Measurements from ENCODE around the gene MAP2K2. TPM values are rescaled to one million over a fixed set of nuclear protein-coding genes. Genes with fewer than 3 reads are reported as not detected.

Gene MAP2K2
- total and polyA plus RNA-seq, 7 experiments from 2014 or later: 40.5 to 162 (median 121) TPM

- Mint-ChIP-seq H3K4me1 (peaks cover 11 to 58% (median 50%) of the 10 kb centered on the region in 7 donors), H3K9me3 (no peaks in the 10 kb centered on the region), H3K4me3 (peak overlapping the region in 1 of 10 donors; percentile 39), H3K27me3 (no peaks in the 10 kb centered on the region), H3K27ac (peak overlapping the region in 6 of 9 donors; percentile 22 to 76 (median 48)), H3K36me3 (peaks cover 0 to 3% (median 0%) of the 10 kb centered on the region in 5 donors)
- Histone ChIP-seq H3K27ac (ENCODE audit: low read depth, low read length) (no peak overlapping the region), H3K4me3 (ENCODE audit: low read length) (no peak overlapping the region), H3K36me3 (ENCODE audit: control insufficient read depth in 2 of 3, insufficient read depth in 3 of 3, low read length in 3 of 3) (no peaks in the 10 kb centered on the region), H3K4me1 (ENCODE audit: control insufficient read depth in 2 of 2, insufficient read depth in 2 of 2, low read length in 2 of 2) (peaks cover 46 to 54% of the 10 kb centered on the region in 2 donors), H3K27me3 (ENCODE audit: control insufficient read depth in 2 of 2, insufficient read depth in 2 of 2, low read length in 2 of 2) (no peaks in the 10 kb centered on the region), H3K9me3 (ENCODE audit: control insufficient read depth in 2 of 3, low read length in 3 of 3) (no peaks in the 10 kb centered on the region)
- intact Hi-C loops (cut with micrococcal nuclease): no loop called here
- ATAC-seq (no peak), DNase-seq (no peak)
- CTCF ChIA-PET: no interaction called here
- POLR2A ChIA-PET: interaction anchor here (0.6 to 1.5 kb wide), 5 partner anchors 17 to 97 kb away, joined by 3 to 4 read pairs (median 3); partner anchors contain the start of gene EEF2
These were observed 41.8 kb downstream of the MAP2K2 start for GRCh38 chr19:4082172-4082571.

- no peaks in the 10 kb centered on the region for H3K9me3 ChIP-seq (ENCODE audit: control insufficient read depth in 2 of 3, low read length in 3 of 3)
- H3K4me3 ChIP-seq (ENCODE audit: low read length): no peak overlapping the region
- H3K27ac Mint-ChIP-seq: peak overlapping the region in 4 of 9 donors; percentile 8 to 55 (median 48)
- peak overlapping the region in 2 of 10 donors; percentile 17 to 21 for H3K4me3 Mint-ChIP-seq
- CTCF ChIA-PET: interaction anchor here (0.7 kb wide), 1 partner anchor 48 kb away, joined by 3 read pairs; no protein-coding TSS in a partner anchor
- DNase-seq (no peak), ATAC-seq (no peak)
- H3K4me1 Mint-ChIP-seq: peaks cover 15 to 59% (median 52%) of the 10 kb centered on the region in 7 donors
- H3K36me3 Mint-ChIP-seq: peaks cover 0 to 2% (median 0%) of the 10 kb centered on the region in 5 donors
- H3K9me3 Mint-ChIP-seq: no peaks in the 10 kb centered on the region
- peaks cover 44 to 50% of the 10 kb centered on the region in 2 donors for H3K4me1 ChIP-seq (ENCODE audit: control insufficient read depth in 2 of 2, insufficient read depth in 2 of 2, low read length in 2 of 2)
- H3K27me3 Mint-ChIP-seq: no peaks in the 10 kb centered on the region
- intact Hi-C loops (cut with micrococcal nuclease): no loop called here
- H3K36me3 ChIP-seq (ENCODE audit: control insufficient read depth in 2 of 3, insufficient read depth in 3 of 3, low read length in 3 of 3): no peaks in the 10 kb centered on the region
- peak overlapping the region; percentile 20 for H3K27ac ChIP-seq (ENCODE audit: low read depth, low read length)
- no peaks in the 10 kb centered on the region for H3K27me3 ChIP-seq (ENCODE audit: control insufficient read depth in 2 of 2, insufficient read depth in 2 of 2, low read length in 2 of 2)
- POLR2A ChIA-PET: interaction anchor here (0.6 to 1.5 kb wide), 5 partner anchors 14 to 96 kb away, joined by 3 to 4 read pairs (median 3); partner anchors contain the start of gene EEF2
These were observed 42.3 kb downstream of the MAP2K2 start for GRCh38 chr19:4081441-4082129.

- POLR2A ChIA-PET: interaction anchor here (0.5 kb wide), 1 partner anchor 9 kb away, joined by 4 read pairs; no protein-coding TSS in a partner anchor
- H3K36me3 Mint-ChIP-seq: peaks cover 0 to 1% (median 0%) of the 10 kb centered on the region in 5 donors
- H3K27me3 Mint-ChIP-seq: no peaks in the 10 kb centered on the region
- H3K9me3 Mint-ChIP-seq: no peaks in the 10 kb centered on the region
- peaks cover 11 to 50% (median 46%) of the 10 kb centered on the region in 7 donors for H3K4me1 Mint-ChIP-seq
- H3K4me3 ChIP-seq (ENCODE audit: low read length): no peak overlapping the region
- H3K27ac Mint-ChIP-seq: peak overlapping the region in 3 of 9 donors; percentile 5 to 65 (median 50)
- H3K36me3 ChIP-seq (ENCODE audit: control insufficient read depth in 2 of 3, insufficient read depth in 3 of 3, low read length in 3 of 3): no peaks in the 10 kb centered on the region
- H3K27me3 ChIP-seq (ENCODE audit: control insufficient read depth in 2 of 2, insufficient read depth in 2 of 2, low read length in 2 of 2): no peaks in the 10 kb centered on the region
- peaks cover 34 to 44% of the 10 kb centered on the region in 2 donors for H3K4me1 ChIP-seq (ENCODE audit: control insufficient read depth in 2 of 2, insufficient read depth in 2 of 2, low read length in 2 of 2)
- H3K27ac ChIP-seq (ENCODE audit: low read depth, low read length): no peak overlapping the region
- intact Hi-C loops (cut with micrococcal nuclease): no loop called here
- H3K9me3 ChIP-seq (ENCODE audit: control insufficient read depth in 2 of 3, low read length in 3 of 3): no peaks in the 10 kb centered on the region
- H3K4me3 Mint-ChIP-seq: no peak overlapping the region
- DNase-seq (no peak), ATAC-seq (no peak)
- CTCF ChIA-PET: interaction anchor here (0.7 kb wide), 1 partner anchor 49 kb away, joined by 3 read pairs; no protein-coding TSS in a partner anchor
These were observed 43.4 kb downstream of the MAP2K2 start for GRCh38 chr19:4080473-4080872.

GRCh38 chr19:4077800-4078684 lies 45.9 kb downstream of the MAP2K2 start:
- Mint-ChIP-seq H3K27me3 (no peaks in the 10 kb centered on the region), H3K9me3 (no peaks in the 10 kb centered on the region), H3K27ac (peak overlapping the region; percentile 85 to 97 (median 88)), H3K36me3 (no peaks in the 10 kb centered on the region), H3K4me3 (peak overlapping the region; percentile 82 to 89 (median 87)), H3K4me1 (peaks cover 17 to 46% (median 33%) of the 10 kb centered on the region in 7 donors)
- peaks cover 15 to 24% of the 10 kb centered on the region in 2 donors for H3K4me1 ChIP-seq (ENCODE audit: control insufficient read depth in 2 of 2, insufficient read depth in 2 of 2, low read length in 2 of 2)
- POLR2A ChIA-PET: interaction anchor here (0.5 to 2.2 kb wide), 7 partner anchors 8 to 37 kb away, joined by 3 to 18 read pairs (median 3); partner anchors contain the start of gene ZBTB7A
- peak overlapping the region; percentile 86 for H3K27ac ChIP-seq (ENCODE audit: low read depth, low read length)
- ATAC-seq (peak; percentile 71), DNase-seq (peak in 7 of 9 donors; percentile 35 to 70 (median 47))
- H3K27me3 ChIP-seq (ENCODE audit: control insufficient read depth in 2 of 2, insufficient read depth in 2 of 2, low read length in 2 of 2): no peaks in the 10 kb centered on the region
- intact Hi-C loops (cut with micrococcal nuclease): loop anchor here in 1 of 2 donors (1.0 kb wide), 1 partner anchor 12 kb away; the partner anchor contains the start of gene ZBTB7A
- H3K36me3 ChIP-seq (ENCODE audit: control insufficient read depth in 2 of 3, insufficient read depth in 3 of 3, low read length in 3 of 3): no peaks in the 10 kb centered on the region
- CTCF ChIA-PET: interaction anchor here (1.4 kb wide), 1 partner anchor 11 kb away, joined by 7 read pairs; no protein-coding TSS in a partner anchor
- no peaks in the 10 kb centered on the region for H3K9me3 ChIP-seq (ENCODE audit: control insufficient read depth in 2 of 3, low read length in 3 of 3)
- peak overlapping the region; percentile 68 for H3K4me3 ChIP-seq (ENCODE audit: low read length)

- ATAC-seq (no peak), DNase-seq (no peak)
- peak overlapping the region; percentile 68 for H3K4me3 ChIP-seq (ENCODE audit: low read length)
- H3K27me3 ChIP-seq (ENCODE audit: control insufficient read depth in 2 of 2, insufficient read depth in 2 of 2, low read length in 2 of 2): no peaks in the 10 kb centered on the region
- peaks cover 13 to 20% of the 10 kb centered on the region in 2 donors for H3K4me1 ChIP-seq (ENCODE audit: control insufficient read depth in 2 of 2, insufficient read depth in 2 of 2, low read length in 2 of 2)
- intact Hi-C loops (cut with micrococcal nuclease): no loop called here
- H3K4me3 Mint-ChIP-seq: peak overlapping the region in 9 of 10 donors; percentile 51 to 89 (median 87)
- H3K36me3 ChIP-seq (ENCODE audit: control insufficient read depth in 2 of 3, insufficient read depth in 3 of 3, low read length in 3 of 3): no peaks in the 10 kb centered on the region
- H3K9me3 Mint-ChIP-seq: no peaks in the 10 kb centered on the region
- no peaks in the 10 kb centered on the region for H3K27me3 Mint-ChIP-seq
- H3K36me3 Mint-ChIP-seq: no peaks in the 10 kb centered on the region
- peak overlapping the region; percentile 28 to 88 (median 53) for H3K27ac Mint-ChIP-seq
- no peaks in the 10 kb centered on the region for H3K9me3 ChIP-seq (ENCODE audit: control insufficient read depth in 2 of 3, low read length in 3 of 3)
- peak overlapping the region; percentile 86 for H3K27ac ChIP-seq (ENCODE audit: low read depth, low read length)
- CTCF ChIA-PET: interaction anchor here (1.4 kb wide), 1 partner anchor 12 kb away, joined by 7 read pairs; no protein-coding TSS in a partner anchor
- peaks cover 17 to 42% (median 30%) of the 10 kb centered on the region in 7 donors for H3K4me1 Mint-ChIP-seq
- POLR2A ChIA-PET: interaction anchor here (0.5 to 2.2 kb wide), 6 partner anchors 10 to 91 kb away, joined by 3 to 18 read pairs (median 5); partner anchors contain the start of gene EEF2
These were observed 46.9 kb downstream of the MAP2K2 start for GRCh38 chr19:4077007-4077374.

- peaks cover 13 to 14% of the 10 kb centered on the region in 2 donors for H3K4me1 ChIP-seq (ENCODE audit: control insufficient read depth in 2 of 2, insufficient read depth in 2 of 2, low read length in 2 of 2)
- no peaks in the 10 kb centered on the region for H3K9me3 ChIP-seq (ENCODE audit: control insufficient read depth in 2 of 3, low read length in 3 of 3)
- ATAC-seq (peak; percentile 58), DNase-seq (peak in 1 of 9 donors; percentile 55)
- H3K36me3 ChIP-seq (ENCODE audit: control insufficient read depth in 2 of 3, insufficient read depth in 3 of 3, low read length in 3 of 3): no peaks in the 10 kb centered on the region
- Mint-ChIP-seq H3K4me1 (peaks cover 17 to 40% (median 30%) of the 10 kb centered on the region in 7 donors), H3K27ac (peak overlapping the region in 6 of 9 donors; percentile 33 to 85 (median 66)), H3K36me3 (no peaks in the 10 kb centered on the region), H3K4me3 (peak overlapping the region in 8 of 10 donors; percentile 21 to 72 (median 49)), H3K9me3 (no peaks in the 10 kb centered on the region), H3K27me3 (no peaks in the 10 kb centered on the region)
- no peaks in the 10 kb centered on the region for H3K27me3 ChIP-seq (ENCODE audit: control insufficient read depth in 2 of 2, insufficient read depth in 2 of 2, low read length in 2 of 2)
- intact Hi-C loops (cut with micrococcal nuclease): no loop called here
- ChIA-PET CTCF (no interaction called here), POLR2A (interaction anchor here (0.7 to 0.9 kb wide), 2 partner anchors 8 to 64 kb away, joined by 4 to 8 read pairs; no protein-coding TSS in a partner anchor)
- H3K27ac ChIP-seq (ENCODE audit: low read depth, low read length): no peak overlapping the region
- no peak overlapping the region for H3K4me3 ChIP-seq (ENCODE audit: low read length)
These were observed 48.5 kb downstream of the MAP2K2 start for GRCh38 chr19:4075373-4075772.
